HFFc6 (cell line): ENCODE measurements around the gene ZNF432. TPM values are rescaled to one million over a fixed set of nuclear protein-coding genes. Genes with fewer than 3 reads are reported as not detected.
"Not testable (repeated sequence)": the region's sequence is repeated elsewhere in the genome, so short reads cannot be mapped to it uniquely, and the experiment has no call there.

ENCODE experiments used
- DNase-seq: peaks from one replicate; pipeline ENCODE4 v3.0.0-alpha.2; 2018
- H3K27ac Mint-ChIP-seq: 2 replicates; pipeline ENCODE4 v1.8.0; 2020; ENCODE audit warnings: mild to moderate bottlenecking, mixed read lengths
- H3K27me3 Mint-ChIP-seq: 2 replicates; pipeline ENCODE4 v1.8.0; 2021; ENCODE audit warnings: mild to moderate bottlenecking, moderate library complexity, mixed read lengths; ENCODE audit not compliant: insufficient read depth
- H3K36me3 Mint-ChIP-seq: 2 replicates; pipeline ENCODE4 v1.8.0; 2021; ENCODE audit warnings: low read depth, mixed read lengths
- H3K4me1 Mint-ChIP-seq: 2 replicates; pipeline ENCODE4 v1.8.0; 2020; ENCODE audit warnings: low read depth, mixed read lengths
- H3K4me3 Mint-ChIP-seq: 2 replicates; pipeline ENCODE4 v1.8.0; 2020; ENCODE audit warnings: mild to moderate bottlenecking, moderate library complexity, mixed read lengths
- H3K9me3 Mint-ChIP-seq: 2 replicates; pipeline ENCODE4 v1.8.0; 2020; ENCODE audit warnings: mild to moderate bottlenecking, mixed read lengths
- CTCF ChIP-seq: fragments of 200-600 bp; sonication (generic); IDR thresholded peaks from 2 replicates; pipeline ENCODE4 v1.5.0; 2021; ENCODE audit warnings: antibody characterized with exemption, mild to moderate bottlenecking
- total RNA-seq, 6 experiments: library from RNA; stranded (reverse); fragmentation: NEBNext Ultra II Directional; extraction: Animal tissue kit (Norgen Biotek cat#: 25700); gene quantifications; 2 replicates in 1 of 6; 3 replicates in 5 of 6; pipeline ENCODE4 v1.2.3, GENCODE V29; 2021

ZNF432 gene
- total RNA-seq, 6 experiments from 2014 or later: 5.6 to 6.9 (median 6.7) TPM

DNA sequence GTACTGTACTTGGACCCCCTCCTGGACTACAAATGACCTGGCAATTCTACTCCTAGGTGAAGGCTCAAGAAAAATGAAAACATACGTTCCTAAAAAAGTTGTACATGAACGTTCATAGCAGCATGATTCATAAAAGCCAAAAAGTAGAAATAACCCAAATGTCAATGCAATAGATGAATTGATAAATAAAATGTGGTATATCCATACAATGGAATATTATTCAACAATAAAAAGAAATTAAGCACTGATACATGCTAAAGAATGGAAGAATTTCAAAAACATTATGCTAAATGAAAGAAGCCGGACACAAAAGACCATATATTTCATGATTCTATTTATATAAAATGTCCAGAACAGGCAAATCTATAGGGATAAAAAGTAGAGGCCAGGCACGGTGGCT is 9.5 kb downstream of the ZNF432 start:
- H3K4me1 Mint-ChIP-seq: no peaks in the 10 kb centered on the region
- no peak for DNase-seq
- peaks cover 2% of the 10 kb centered on the region for H3K27me3 Mint-ChIP-seq
- no peak overlapping the region for H3K27ac Mint-ChIP-seq
- H3K36me3 Mint-ChIP-seq: peaks cover 94% of the 10 kb centered on the region
- H3K4me3 Mint-ChIP-seq: no peak overlapping the region
- H3K9me3 Mint-ChIP-seq: peaks cover 67% of the 10 kb centered on the region
- no peak for TF ChIP-seq CTCF

- Mint-ChIP-seq H3K9me3 (peaks cover 88% of the 10 kb centered on the region), H3K36me3 (peaks cover 95% of the 10 kb centered on the region), H3K27me3 (no peaks in the 10 kb centered on the region; the same call in 1 of the 2 replicates), H3K4me1 (no peaks in the 10 kb centered on the region), H3K27ac (no peak overlapping the region), H3K4me3 (no peak overlapping the region)
- TF ChIP-seq CTCF: no peak
- no peak for DNase-seq
Measured at GRCh38 chr19:52034051-52034728, 14.4 kb downstream of the ZNF432 start.

- Mint-ChIP-seq H3K4me3 (peak overlapping the region; percentile 93), H3K27me3 (peaks cover 4% of the 10 kb centered on the region; the same call in 1 of the 2 replicates), H3K27ac (peak overlapping the region; percentile 95), H3K4me1 (peaks cover 17% of the 10 kb centered on the region), H3K36me3 (peaks cover 86% of the 10 kb centered on the region), H3K9me3 (peaks cover 77% of the 10 kb centered on the region)
- no peak for DNase-seq
- no peak for TF ChIP-seq CTCF
Measured at GRCh38 chr19:52028780-52029123, 19.9 kb downstream of the ZNF432 start.

- Mint-ChIP-seq H3K4me1 (peaks cover 17% of the 10 kb centered on the region), H3K36me3 (peaks cover 86% of the 10 kb centered on the region), H3K9me3 (peaks cover 77% of the 10 kb centered on the region), H3K27ac (peak within 1 kb of the TSS; percentile 95), H3K4me3 (peak within 1 kb of the TSS; percentile 93), H3K27me3 (peaks cover 4% of the 10 kb centered on the region; the same call in 1 of the 2 replicates)
- TF ChIP-seq CTCF: no peak
- peak; percentile 88 for DNase-seq
Measured at GRCh38 chr19:52028027-52028779, 20.4 kb downstream of the ZNF432 start, which contains the start of gene ZNF614. Gene ZNF614 (minus strand): TSS chr19:52028379. CDS start chr19:52025745, 2,634 bp downstream.

DNA sequence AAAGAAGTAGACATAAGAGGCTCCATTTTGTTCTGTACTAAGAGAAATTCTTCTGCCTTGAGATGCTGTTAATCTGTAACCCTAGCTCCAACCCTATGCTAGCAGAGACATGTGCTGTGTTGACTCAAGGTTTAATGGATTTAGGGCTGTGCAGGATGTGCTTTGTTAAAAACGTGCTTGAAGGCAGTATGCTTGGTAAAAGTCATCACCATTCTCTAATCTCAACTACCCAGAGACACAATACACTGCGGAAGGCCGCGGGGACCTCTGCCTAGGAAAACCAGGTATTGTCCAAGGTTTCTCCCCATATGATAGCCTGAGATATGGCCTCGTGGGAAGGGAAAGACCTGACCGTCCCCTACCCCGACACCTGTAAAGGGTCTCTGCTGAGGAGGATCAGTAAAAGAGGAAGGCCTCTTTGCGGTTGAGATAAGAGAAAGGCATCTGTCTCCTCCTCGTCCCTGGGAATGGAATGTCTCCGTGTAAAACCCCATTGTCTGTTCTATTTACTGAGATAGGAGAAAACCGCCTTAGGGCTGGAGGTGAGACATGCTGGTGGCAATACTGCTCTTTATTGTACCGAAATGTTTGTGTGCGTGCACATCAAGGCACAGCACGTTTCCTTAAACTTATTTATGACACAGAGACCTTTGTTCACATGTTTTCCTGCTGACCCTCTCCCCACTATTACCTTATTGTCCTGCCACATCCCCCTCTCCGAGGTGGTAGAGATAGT is 22.2 kb downstream of the ZNF432 start:
- Mint-ChIP-seq H3K4me1 (peaks cover 17% of the 10 kb centered on the region), H3K4me3 (peak overlapping the region; percentile 93; the same call in 1 of the 2 replicates), H3K9me3 (peaks cover 66% of the 10 kb centered on the region), H3K36me3 (peaks cover 82% of the 10 kb centered on the region)
- not testable (repeated sequence) for DNase-seq, H3K27me3 Mint-ChIP-seq, H3K27ac Mint-ChIP-seq

- H3K27ac Mint-ChIP-seq, H3K4me3 Mint-ChIP-seq, DNase-seq, H3K27me3 Mint-ChIP-seq: not testable (repeated sequence)
- Mint-ChIP-seq H3K4me1 (peaks cover 17% of the 10 kb centered on the region), H3K36me3 (peaks cover 84% of the 10 kb centered on the region), H3K9me3 (peaks cover 74% of the 10 kb centered on the region)
Measured at GRCh38 chr19:52024478-52024877, 24.2 kb downstream of the ZNF432 start.
